GM10266 (cell line): Measurements from ENCODE around the gene UBE2U.

Experiments used
- DNase-seq: peaks from one replicate; pipeline ENCODE4 v3.0.0; 2012; ENCODE audit errors: extremely low spot score
- TF ChIP-seq, protein P1 (sequence below): IDR thresholded peaks from 2 replicates; pipeline ENCODE4 v1.5.1; 2012; ENCODE audit warnings: mild to moderate bottlenecking, low read depth; ENCODE audit not compliant: control insufficient read depth, insufficient read depth; ENCODE audit errors: missing control alignments

Gene UBE2U

DNA sequence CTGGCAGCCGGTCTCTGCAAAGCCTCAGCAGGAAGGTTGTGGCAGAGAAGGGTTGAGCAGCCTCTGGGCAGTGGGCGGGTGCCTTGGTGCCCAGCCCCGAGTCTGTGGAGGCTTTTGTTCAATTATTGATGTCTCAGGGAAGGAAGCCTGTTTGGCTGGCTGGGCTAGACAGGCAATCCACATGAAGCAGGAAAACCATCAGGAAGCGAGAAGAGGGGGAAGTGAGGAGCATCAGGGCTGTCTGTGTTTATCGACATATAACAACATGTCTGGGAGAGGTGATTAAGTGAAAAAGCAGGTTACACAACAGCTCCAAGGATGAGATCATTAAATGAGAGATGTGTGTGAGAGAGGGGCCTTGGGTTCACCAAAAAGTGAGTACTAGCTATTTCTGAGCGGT is 105.4 kb downstream of the UBE2U start:
- no peak for DNase-seq
- TF ChIP-seq, protein P1, sequence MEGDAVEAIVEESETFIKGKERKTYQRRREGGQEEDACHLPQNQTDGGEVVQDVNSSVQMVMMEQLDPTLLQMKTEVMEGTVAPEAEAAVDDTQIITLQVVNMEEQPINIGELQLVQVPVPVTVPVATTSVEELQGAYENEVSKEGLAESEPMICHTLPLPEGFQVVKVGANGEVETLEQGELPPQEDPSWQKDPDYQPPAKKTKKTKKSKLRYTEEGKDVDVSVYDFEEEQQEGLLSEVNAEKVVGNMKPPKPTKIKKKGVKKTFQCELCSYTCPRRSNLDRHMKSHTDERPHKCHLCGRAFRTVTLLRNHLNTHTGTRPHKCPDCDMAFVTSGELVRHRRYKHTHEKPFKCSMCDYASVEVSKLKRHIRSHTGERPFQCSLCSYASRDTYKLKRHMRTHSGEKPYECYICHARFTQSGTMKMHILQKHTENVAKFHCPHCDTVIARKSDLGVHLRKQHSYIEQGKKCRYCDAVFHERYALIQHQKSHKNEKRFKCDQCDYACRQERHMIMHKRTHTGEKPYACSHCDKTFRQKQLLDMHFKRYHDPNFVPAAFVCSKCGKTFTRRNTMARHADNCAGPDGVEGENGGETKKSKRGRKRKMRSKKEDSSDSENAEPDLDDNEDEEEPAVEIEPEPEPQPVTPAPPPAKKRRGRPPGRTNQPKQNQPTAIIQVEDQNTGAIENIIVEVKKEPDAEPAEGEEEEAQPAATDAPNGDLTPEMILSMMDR, result no peak

DNA sequence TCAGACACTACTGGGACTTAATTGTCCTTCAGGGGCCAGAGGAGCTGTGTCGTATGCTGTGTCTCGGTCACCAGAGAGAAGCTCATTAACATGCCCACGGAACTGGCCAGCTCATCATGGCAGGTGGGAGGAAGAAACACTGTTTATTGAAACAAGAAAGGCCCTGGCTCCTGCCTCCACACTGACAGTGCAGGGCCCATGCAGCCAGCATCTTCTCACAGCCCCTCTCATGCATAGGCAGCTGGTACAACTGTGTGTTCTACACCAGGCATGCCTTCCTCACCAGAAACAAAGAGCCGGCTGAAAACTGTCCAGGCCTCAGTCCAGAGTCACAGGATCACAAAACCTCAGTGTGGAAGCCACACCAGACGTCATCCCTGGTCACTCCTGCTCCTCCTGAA is 106.0 kb downstream of the UBE2U start:
- TF ChIP-seq, protein P1, result no peak
- no peak for DNase-seq

DNA sequence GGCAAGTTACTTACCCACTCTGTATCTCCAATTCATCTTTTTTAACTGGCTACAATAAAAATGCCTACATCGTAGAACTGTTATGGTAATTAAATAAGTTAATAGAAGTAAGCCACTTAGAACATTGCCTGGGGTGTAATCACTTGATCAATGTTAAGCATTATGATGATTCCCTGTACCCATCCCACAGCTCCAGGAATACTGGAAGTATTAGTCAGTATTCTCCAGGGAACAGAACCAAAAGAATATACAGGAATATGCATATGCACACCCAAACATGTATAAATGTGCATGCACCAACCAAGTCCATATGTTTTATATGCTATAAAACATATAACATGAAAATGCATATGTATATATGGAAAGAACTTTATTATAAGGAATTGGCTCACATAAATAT is 107.3 kb downstream of the UBE2U start:
- TF ChIP-seq, protein P1, result no peak
- DNase-seq, result no peak

DNA sequence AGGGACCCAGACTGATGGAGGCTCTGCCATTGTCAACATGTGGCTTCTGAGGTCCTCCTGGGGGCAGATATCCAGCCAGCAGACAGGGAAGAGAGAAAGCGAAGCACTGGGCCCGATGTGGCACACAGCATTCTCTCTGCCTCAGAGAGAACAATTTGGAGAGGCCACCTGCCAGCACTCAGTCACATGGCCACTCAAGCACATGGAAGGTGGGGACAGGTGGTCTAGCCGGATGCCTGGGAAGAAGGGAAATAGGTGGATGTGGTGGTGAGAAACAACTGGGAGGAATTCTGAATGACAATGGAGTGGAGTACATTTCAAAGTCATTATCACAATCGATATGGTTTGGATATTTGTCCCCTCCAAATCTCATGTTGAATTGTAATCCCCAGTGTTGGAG is 109.0 kb downstream of the UBE2U start:
- TF ChIP-seq, protein P1, result no peak
- no peak for DNase-seq

DNA sequence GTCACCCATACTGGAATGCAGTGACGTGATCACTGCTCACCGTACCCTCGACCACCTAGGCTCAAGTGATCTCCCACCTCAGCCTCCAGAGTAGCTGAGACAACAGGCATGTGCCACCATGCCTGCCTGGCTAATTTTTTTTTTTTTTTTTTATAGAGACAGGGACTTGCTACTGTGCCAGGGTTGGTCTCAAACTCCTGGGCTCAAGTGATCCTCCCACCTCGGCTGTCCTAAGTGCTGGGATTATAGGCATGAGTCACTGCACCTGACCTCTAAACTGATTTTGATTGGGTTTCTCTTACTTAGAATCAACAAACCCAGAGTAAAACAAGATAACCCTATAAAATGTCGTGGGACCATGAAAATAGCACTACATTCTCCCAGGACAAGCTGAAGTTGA is 112.0 kb downstream of the UBE2U start:
- DNase-seq, result no peak
- TF ChIP-seq, protein P1, result no peak
